MCF 10A (cell line): ENCODE data around the gene TBC1D17. TPM values are rescaled to one million over a fixed set of nuclear protein-coding genes. Genes with fewer than 3 reads are reported as not detected.

ENCODE experiments used
- BruUV-seq: library from RNA; stranded (reverse); fragments of 400-500 nt; replicated peaks from 2 replicates; lab custom pipeline; 2021; lab: Mats Ljungman, UMichigan
- CTCF ChIA-PET: fragments of 300-600 bp; sonication (Branson Sonifier 250); formaldehyde crosslinking; extraction: SDS; loops from one replicate; lab custom pipeline; 2021; ENCODE audit warnings: antibody characterized with exemption, inconsistent platforms; lab: Yijun Ruan, JAX
- POLR2A ChIA-PET: fragments of 300-600, 350-650 bp; sonication (Branson Sonifier 250); formaldehyde crosslinking; extraction: SDS; loops from one replicate; lab custom pipeline; 2020; ENCODE audit warnings: antibody characterized with exemption, inconsistent platforms; lab: Yijun Ruan, JAX
- DNase-seq: peaks from one replicate; pipeline ENCODE4 v3.0.0-alpha.2; 2018; ENCODE audit not compliant: unreplicated experiment
- H3K27ac Mint-ChIP-seq: one replicate; pipeline ENCODE4 v1.8.0; 2022; ENCODE audit warnings: mild to moderate bottlenecking, low read depth, mixed read lengths; ENCODE audit not compliant: unreplicated experiment
- H3K27me3 Mint-ChIP-seq: one replicate; pipeline ENCODE4 v1.8.0; 2022; ENCODE audit warnings: mixed read lengths; ENCODE audit not compliant: insufficient read depth, unreplicated experiment
- H3K36me3 Mint-ChIP-seq: one replicate; pipeline ENCODE4 v1.8.0; 2022; ENCODE audit warnings: mild to moderate bottlenecking, moderate library complexity, mixed read lengths; ENCODE audit not compliant: insufficient read depth, unreplicated experiment
- H3K4me1 Mint-ChIP-seq: one replicate; pipeline ENCODE4 v1.8.0; 2022; ENCODE audit warnings: mixed read lengths; ENCODE audit not compliant: insufficient read depth, unreplicated experiment
- H3K4me3 Mint-ChIP-seq: one replicate; pipeline ENCODE4 v1.8.0; 2022; ENCODE audit warnings: mild to moderate bottlenecking, moderate library complexity, mixed read lengths; ENCODE audit not compliant: unreplicated experiment
- H3K9me3 Mint-ChIP-seq: one replicate; pipeline ENCODE4 v1.8.0; 2022; ENCODE audit warnings: mixed read lengths; ENCODE audit not compliant: unreplicated experiment
- CTCF ChIP-seq: fragments of 200-600 bp; IDR thresholded peaks from one replicate; pipeline ENCODE4 v1.8.0; 2022; ENCODE audit warnings: antibody characterized with exemption, mild to moderate bottlenecking; ENCODE audit not compliant: unreplicated experiment
- intact Hi-C: fragments of 100-400 bp; cut with micrococcal nuclease; formaldehyde crosslinking; loops from 2 replicates; pipeline ENCODE4 v1.14.1; 2022
- total RNA-seq: library from RNA; stranded (reverse); gene quantifications from 2 replicates; pipeline ENCODE4 v1.2.3, GENCODE V29; 2022

Gene TBC1D17
- total RNA-seq, 1 experiment from 2014 or later = 25.5 TPM

GRCh38 chr19:49904136-49904535, 26.6 kb downstream of the TBC1D17 start:
- CTCF ChIA-PET = interaction anchor here (1.5 kb wide), 1 partner anchor 98 kb away, joined by 3 read pairs; no protein-coding TSS in a partner anchor
- no peak for TF ChIP-seq CTCF
- no peak overlapping the region for H3K4me3 Mint-ChIP-seq
- H3K27me3 Mint-ChIP-seq = no peaks in the 10 kb centered on the region
- H3K27ac Mint-ChIP-seq = no peak overlapping the region
- intact Hi-C loops = no loop called here
- POLR2A ChIA-PET = no interaction called here
- no peaks in the 10 kb centered on the region for H3K9me3 Mint-ChIP-seq
- no peak for DNase-seq
- no TSS peak for BruUV-seq
- no peaks in the 10 kb centered on the region for H3K4me1 Mint-ChIP-seq
- H3K36me3 Mint-ChIP-seq = peaks cover 11% of the 10 kb centered on the region

- Mint-ChIP-seq H3K4me1 (peaks cover 9% of the 10 kb centered on the region), H3K27ac (no peak overlapping the region), H3K27me3 (no peaks in the 10 kb centered on the region), H3K4me3 (no peak overlapping the region), H3K9me3 (no peaks in the 10 kb centered on the region), H3K36me3 (peaks cover 25% of the 10 kb centered on the region)
- intact Hi-C loops = no loop called here
- CTCF ChIA-PET = interaction anchor here (1.1 kb wide), 1 partner anchor 10 kb away, joined by 3 read pairs; no protein-coding TSS in a partner anchor
- no peak for DNase-seq
- TSS peak; percentile 36 for BruUV-seq
- TF ChIP-seq CTCF = no peak
- POLR2A ChIA-PET = interaction anchor here (0.7 kb wide), 1 partner anchor 20 kb away, joined by 3 read pairs; no protein-coding TSS in a partner anchor
Measured at GRCh38 chr19:49906879-49907564, 29.5 kb downstream of the TBC1D17 start.

- BruUV-seq = no TSS peak
- peaks cover 9% of the 10 kb centered on the region for H3K4me1 Mint-ChIP-seq
- no peak for TF ChIP-seq CTCF
- ChIA-PET POLR2A (no interaction called here), CTCF (interaction anchor here (0.5 to 1.1 kb wide), 3 partner anchors 9 to 606 kb away, joined by 3 to 5 read pairs (median 3); no protein-coding TSS in a partner anchor)
- intact Hi-C loops = no loop called here
- no peaks in the 10 kb centered on the region for H3K27me3 Mint-ChIP-seq
- no peaks in the 10 kb centered on the region for H3K9me3 Mint-ChIP-seq
- no peak overlapping the region for H3K4me3 Mint-ChIP-seq
- H3K27ac Mint-ChIP-seq = no peak overlapping the region
- peaks cover 30% of the 10 kb centered on the region for H3K36me3 Mint-ChIP-seq
- no peak for DNase-seq
Measured at GRCh38 chr19:49907745-49908446, 30.4 kb downstream of the TBC1D17 start.
